IMR-90 (cell line): Measurements from ENCODE around the gene ANKRD10. TPM values are rescaled to one million over a fixed set of nuclear protein-coding genes. Genes with fewer than 3 reads are reported as not detected.

ENCODE experiments used
- ATAC-seq: fragments of 200-7000 bp; cut with Tn5 transposase; 2 replicates; pipeline ENCODE4 v1.9.1; 2020; ENCODE audit warnings: low read depth, mild to moderate bottlenecking, moderate library complexity
- BruUV-seq: library from RNA; stranded (reverse); fragments of 400-500 nt; replicated peaks from 2 replicates; lab custom pipeline; 2021; lab: Mats Ljungman, UMichigan
- CTCF ChIA-PET: fragments of 300-600 bp; formaldehyde crosslinking; extraction: SDS; loops from one replicate; lab custom pipeline; 2021; ENCODE audit warnings: antibody characterized with exemption; lab: Yijun Ruan, JAX
- POLR2A ChIA-PET: fragments of 300-600 bp; sonication (Branson Sonifier 250); formaldehyde crosslinking; loops from one replicate; lab custom pipeline; 2022; ENCODE audit warnings: antibody characterized with exemption; ENCODE audit not compliant: unreplicated experiment; lab: Charles Lee
- DNase-seq: peaks from one replicate; pipeline ENCODE4 v3.0.0; 2013
- H2AFZ ChIP-seq: replicated peaks from 2 replicates; pipeline ENCODE3; 2013; ENCODE audit warnings: low read length, mild to moderate bottlenecking; ENCODE audit not compliant: poor library complexity
- H2AK5ac ChIP-seq: 2 replicates; pipeline ENCODE4 v1.6.1; 2013; ENCODE audit warnings: low read depth, low read length, inconsistent platforms
- H2AK9ac ChIP-seq: replicated peaks from 2 replicates; pipeline ENCODE3; 2013; ENCODE audit warnings: mild to moderate bottlenecking, low read depth, low read length, moderate library complexity; ENCODE audit not compliant: poor library complexity
- H2BK120ac ChIP-seq: 2 replicates; pipeline ENCODE4 v1.6.1; 2013; ENCODE audit warnings: low read depth, low read length, inconsistent platforms
- H2BK15ac ChIP-seq: 3 replicates; pipeline ENCODE4 v1.6.1; 2013; ENCODE audit warnings: low read depth, low read length, inconsistent platforms
- H2BK20ac ChIP-seq: 2 replicates; pipeline ENCODE4 v1.6.1; 2013; ENCODE audit warnings: low read depth, mild to moderate bottlenecking, inconsistent platforms, low read length, moderate library complexity
- H2BK5ac ChIP-seq: 2 replicates; pipeline ENCODE4 v1.6.1; 2013; ENCODE audit warnings: mild to moderate bottlenecking, low read depth, low read length, inconsistent platforms; ENCODE audit not compliant: poor library complexity, severe bottlenecking
- H3K14ac ChIP-seq: replicated peaks from 2 replicates; pipeline ENCODE4 v1.6.1; 2013; ENCODE audit warnings: low read depth, low read length, inconsistent platforms
- H3K18ac ChIP-seq: 2 replicates; pipeline ENCODE4 v1.6.1; 2013; ENCODE audit warnings: low read depth, low read length, control low read depth
- H3K23ac ChIP-seq: 2 replicates; pipeline ENCODE4 v1.6.1; 2013; ENCODE audit warnings: low read depth, low read length, inconsistent platforms
- H3K27ac ChIP-seq: 2 replicates; pipeline ENCODE4 v1.5.1; 2013; ENCODE audit warnings: mild to moderate bottlenecking, control low read depth, low read length; ENCODE audit not compliant: insufficient read depth
- H3K27me3 ChIP-seq: 2 replicates; pipeline ENCODE4 v1.6.1; 2013; ENCODE audit warnings: low read length; ENCODE audit not compliant: control insufficient read depth, insufficient read depth
- H3K36me3 ChIP-seq: 2 replicates; pipeline ENCODE4 v1.6.1; 2013; ENCODE audit warnings: low read length, mixed read lengths; ENCODE audit not compliant: control insufficient read depth, insufficient read depth
- H3K4ac ChIP-seq: 2 replicates; pipeline ENCODE4 v1.6.1; 2013; ENCODE audit warnings: low read depth, low read length, inconsistent platforms
- H3K4me1 ChIP-seq: 2 replicates; pipeline ENCODE4 v1.6.1; 2013; ENCODE audit warnings: low read length, mixed read lengths; ENCODE audit not compliant: control insufficient read depth, insufficient read depth
- H3K4me2 ChIP-seq: 2 replicates; pipeline ENCODE4 v1.6.1; 2013; ENCODE audit warnings: low read depth, mild to moderate bottlenecking, control low read depth, low read length, moderate library complexity
- H3K4me3 ChIP-seq: 2 replicates; pipeline ENCODE4 v1.5.1; 2013; ENCODE audit warnings: low read depth, mild to moderate bottlenecking, control low read depth, low read length, moderate library complexity; ENCODE audit not compliant: insufficient read depth
- H3K56ac ChIP-seq: 2 replicates; pipeline ENCODE4 v1.6.1; 2013; ENCODE audit warnings: low read length, inconsistent platforms; ENCODE audit not compliant: insufficient read depth; ENCODE audit errors: extremely low read depth
- H3K79me1 ChIP-seq, 2 experiments: 2 replicates each; pipeline ENCODE4 v1.6.1; 2013; ENCODE audit warnings: low read length in 2 of 2, inconsistent platforms in 1 of 2, low read depth in 1 of 2
- H3K9ac ChIP-seq: 2 replicates; pipeline ENCODE4 v1.6.1; 2013; ENCODE audit warnings: low read depth, low read length, control low read depth
- H3K9me1 ChIP-seq: 2 replicates; pipeline ENCODE4 v1.6.1; 2013; ENCODE audit warnings: low read length, inconsistent platforms; ENCODE audit not compliant: insufficient read depth
- H3K9me3 ChIP-seq: 2 replicates; pipeline ENCODE4 v1.6.1; 2013; ENCODE audit warnings: low read length; ENCODE audit not compliant: control insufficient read depth, insufficient read depth
- H4K20me1 ChIP-seq: 2 replicates; pipeline ENCODE4 v1.6.1; 2013; ENCODE audit warnings: low read length, inconsistent platforms; ENCODE audit not compliant: insufficient read depth
- H4K5ac ChIP-seq: 2 replicates; pipeline ENCODE4 v1.6.1; 2013; ENCODE audit warnings: mild to moderate bottlenecking, low read depth, low read length, control low read depth
- H4K8ac ChIP-seq, 2 experiments: 2 replicates each; pipeline ENCODE4 v1.6.1; 2013; ENCODE audit warnings: low read depth in 2 of 2, low read length in 2 of 2, control low read depth in 1 of 2, inconsistent platforms in 1 of 2
- H4K91ac ChIP-seq: 2 replicates; pipeline ENCODE4 v1.6.1; 2013; ENCODE audit warnings: low read depth, low read length, inconsistent platforms; ENCODE audit not compliant: insufficient read depth
- BHLHE40 ChIP-seq: fragments of 150-350 bp; IDR thresholded peaks from 2 replicates; pipeline ENCODE4 v1.6.1; 2016; ENCODE audit warnings: mild to moderate bottlenecking, low read depth, low read length
- CEBPB ChIP-seq: IDR thresholded peaks from 2 replicates; pipeline ENCODE4 v1.6.1; 2012; ENCODE audit warnings: low read depth, low read length, improper control_type of control experiment
- CHD1 ChIP-seq: IDR thresholded peaks from 2 replicates; pipeline ENCODE4 v1.6.1; 2012; ENCODE audit warnings: low read depth, low read length, improper control_type of control experiment
- CTCF ChIP-seq: conservative IDR thresholded peaks from 2 replicates; pipeline ENCODE4 v1.5.1; 2012; ENCODE audit warnings: mild to moderate bottlenecking, low read depth, low read length, improper control_type of control experiment
- ELK1 ChIP-seq: fragments of 150-350 bp; IDR thresholded peaks from 2 replicates; pipeline ENCODE4 v1.6.1; 2016; ENCODE audit warnings: low read depth, mild to moderate bottlenecking, low read length, moderate library complexity, borderline replicate concordance
- FOS ChIP-seq: fragments of 150-350 bp; IDR thresholded peaks from 2 replicates; pipeline ENCODE4 v1.6.1; 2016; ENCODE audit warnings: low read depth, low read length
- MAFK ChIP-seq: IDR thresholded peaks from 2 replicates; pipeline ENCODE4 v1.6.1; 2012; ENCODE audit warnings: low read depth, low read length, improper control_type of control experiment
- MAZ ChIP-seq: IDR thresholded peaks from 2 replicates; pipeline ENCODE4 v1.6.1; 2012; ENCODE audit warnings: low read depth, mild to moderate bottlenecking, low read length, improper control_type of control experiment, moderate library complexity, borderline replicate concordance
- MXI1 ChIP-seq: IDR thresholded peaks from 2 replicates; pipeline ENCODE4 v1.6.1; 2012; ENCODE audit warnings: low read depth, mild to moderate bottlenecking, low read length, moderate library complexity, borderline replicate concordance
- NFE2L2 ChIP-seq: fragments of 150-350 bp; IDR thresholded peaks from 2 replicates; pipeline ENCODE4 v1.6.1; 2016; ENCODE audit warnings: low read depth, mild to moderate bottlenecking, low read length
- POLR2A ChIP-seq: IDR thresholded peaks from 2 replicates; pipeline ENCODE4 v1.6.1; 2012; ENCODE audit warnings: mild to moderate bottlenecking, low read depth, low read length
- RAD21 ChIP-seq: IDR thresholded peaks from 2 replicates; pipeline ENCODE4 v1.6.1; 2012; ENCODE audit warnings: low read length, improper control_type of control experiment
- RCOR1 ChIP-seq: IDR thresholded peaks from 2 replicates; pipeline ENCODE4 v1.6.1; 2012; ENCODE audit warnings: mild to moderate bottlenecking, low read length, improper control_type of control experiment; ENCODE audit not compliant: insufficient replicate concordance
- RFX5 ChIP-seq: IDR thresholded peaks from 2 replicates; pipeline ENCODE4 v1.8.0; 2012; ENCODE audit warnings: low read depth, mild to moderate bottlenecking, low read length, moderate library complexity
- SMC3 ChIP-seq: fragments of 150-350 bp; IDR thresholded peaks from 2 replicates; pipeline ENCODE4 v1.6.1; 2016; ENCODE audit warnings: low read depth, mild to moderate bottlenecking, antibody characterized with exemption, low read length, moderate library complexity
- USF2 ChIP-seq: fragments of 150-350 bp; IDR thresholded peaks from 2 replicates; pipeline ENCODE4 v1.6.1; 2017; ENCODE audit warnings: mild to moderate bottlenecking, antibody characterized with exemption, low read length, low read depth
- WGBS, 2 experiments: methylation state at CpG; one replicate each; pipeline versions ENCODE4 v1.1.5 to v1.1.7; 2013; ENCODE audit warnings: missing lambda C conversion rate in 2 of 2; ENCODE audit not compliant: insufficient read length in 1 of 2; ENCODE audit errors: extremely low coverage in 2 of 2; 5-methylcytosine and 5-hydroxymethylcytosine counted together
- dilution Hi-C: fragments of 300-500 bp; cut with HindIII; formaldehyde crosslinking; loops from one replicate; pipeline ENCODE4 v1.14.3; 2018; ENCODE audit warnings: low sequenced_read_pairs; ENCODE audit not compliant: unreplicated experiment
- in situ Hi-C: fragments of 300-500 bp; cut with MboI; formaldehyde crosslinking; loops from 3 replicates; pipeline ENCODE4 v1.14.3; 2019; ENCODE audit warnings: low sequenced_read_pairs, inconsistent platforms, mixed read lengths
- intact Hi-C: fragments of 100-400 bp; cut with micrococcal nuclease; formaldehyde crosslinking; loops from 2 replicates; pipeline ENCODE4 v1.10.0; 2022
- polyA plus RNA-seq, 3 experiments: library from polyadenylated mRNA; depleted of rRNA; stranded (reverse); fragments of >200 nt; gene quantifications; 2 replicates each; pipeline ENCODE4 v1.2.3, GENCODE V29; 2012; ENCODE audit warnings: low replicate concordance in 1 of 3
- total RNA-seq: library from RNA; depleted of rRNA; stranded (reverse); fragments of >200 nt; gene quantifications from 2 replicates; pipeline ENCODE4 v1.2.3, GENCODE V29; 2012

Gene ANKRD10
- total and polyA plus RNA-seq, 2 of the 4 experiments (the other 2 are of a cell fraction), result 18.3 to 31.1 TPM

- Histone ChIP-seq H3K9me3 (no peaks in the 10 kb centered on the region), H2BK15ac (no peak overlapping the region), H3K27me3 (no peaks in the 10 kb centered on the region; the same call in 1 of the 2 replicates), H3K4ac (no peak overlapping the region), H2BK20ac (no peak overlapping the region), H3K14ac (no peak overlapping the region), H2AK9ac (no peak overlapping the region), H4K5ac (no peak overlapping the region), H4K20me1 (no peaks in the 10 kb centered on the region), H3K4me1 (no peaks in the 10 kb centered on the region), H3K27ac (no peak overlapping the region), H3K23ac (no peak overlapping the region), H3K4me2 (no peak overlapping the region), H4K91ac (no peak overlapping the region), H3K18ac (no peak overlapping the region), H4K8ac (no peak overlapping the region), H2AK5ac (no peak overlapping the region), H3K9me1 (no peaks in the 10 kb centered on the region), H2BK5ac (no peak overlapping the region), H2AFZ (no peak overlapping the region), H3K4me3 (no peak overlapping the region), H3K79me1 (peaks cover 0 to 3% of the 10 kb centered on the region in 2 experiments; a peak in 1 of 4 replicates), H3K9ac (no peak overlapping the region), H2BK120ac (no peak overlapping the region), H3K36me3 (no peaks in the 10 kb centered on the region), H3K56ac (no peak overlapping the region)
- in situ Hi-C loops (no loop called here), intact Hi-C loops (no loop called here), dilution Hi-C loops (no loop called here)
- no CpG with 5 or more reads among the region's 6 CpGs for WGBS, 2 experiments
- DNase-seq (no peak), ATAC-seq (no peak)
- TF ChIP-seq SMC3 (no peak), RFX5 (no peak), MAFK (no peak), CEBPB (no peak), RCOR1 (no peak), BHLHE40 (no peak), POLR2A (no peak), MAZ (no peak), CTCF (no peak), ELK1 (no peak), MXI1 (no peak), RAD21 (no peak), NFE2L2 (no peak), USF2 (no peak), CHD1 (no peak), FOS (no peak)
- ChIA-PET CTCF (no interaction called here), POLR2A (no interaction called here)
- BruUV-seq, result no TSS peak
Measured at GRCh38 chr13:110863685-110864084, 51.2 kb downstream of the ANKRD10 start.
